ENCODE results near the gene DNAH2.

DNAH2 gene

GRCh38 chr17:7873051-7873450 is 155.5 kb downstream of the DNAH2 start:
- no peak for TF ChIP-seq CTCF (IDR thresholded peaks at IDR 0.05; ENCODE audit: low read depth, low read length, missing control alignments)
- no peak overlapping the region for H3K4me3 ChIP-seq (ENCODE audit: low read depth, low read length)
- DNase-seq (ENCODE audit: low read depth): no peak

- H3K4me3 ChIP-seq (ENCODE audit: low read depth, low read length): no peak overlapping the region
- no peak for TF ChIP-seq CTCF (IDR thresholded peaks at IDR 0.05; ENCODE audit: low read depth, low read length, missing control alignments)
- no peak for DNase-seq (ENCODE audit: low read depth)
These were observed 158.3 kb downstream of the DNAH2 start for GRCh38 chr17:7875804-7876370.

GRCh38 chr17:7878234-7878633 is 160.7 kb downstream of the DNAH2 start:
- TF ChIP-seq CTCF (IDR thresholded peaks at IDR 0.05; ENCODE audit: low read depth, low read length, missing control alignments): no peak
- no peak overlapping the region for H3K4me3 ChIP-seq (ENCODE audit: low read depth, low read length)
- no peak for DNase-seq (ENCODE audit: low read depth)

- no peak for DNase-seq (ENCODE audit: low read depth)
- H3K4me3 ChIP-seq (ENCODE audit: low read depth, low read length): no peak overlapping the region
- no peak for TF ChIP-seq CTCF (IDR thresholded peaks at IDR 0.05; ENCODE audit: low read depth, low read length, missing control alignments)
These were observed 162.7 kb downstream of the DNAH2 start for GRCh38 chr17:7880076-7880868.

GRCh38 chr17:7881276-7882054 is 163.9 kb downstream of the DNAH2 start:
- DNase-seq (ENCODE audit: low read depth): no peak
- no peak for TF ChIP-seq CTCF (IDR thresholded peaks at IDR 0.05; ENCODE audit: low read depth, low read length, missing control alignments)
- H3K4me3 ChIP-seq (ENCODE audit: low read depth, low read length): no peak overlapping the region

- H3K4me3 ChIP-seq (ENCODE audit: low read depth, low read length): no peak overlapping the region
- DNase-seq (ENCODE audit: low read depth): no peak
- no peak for TF ChIP-seq CTCF (IDR thresholded peaks at IDR 0.05; ENCODE audit: low read depth, low read length, missing control alignments)
These were observed 164.5 kb downstream of the DNAH2 start for GRCh38 chr17:7882068-7882467.
